Measurements from ENCODE around the gene PLPPR2. TPM values are rescaled to one million over a fixed set of nuclear protein-coding genes. Genes with fewer than 3 reads are reported as not detected.

Gene PLPPR2
- total RNA-seq, 1 donor from 2014 or later = 21.4 TPM

- peaks cover 3% of the 10 kb centered on the region for H3K4me1 Mint-ChIP-seq
- TF ChIP-seq CTCF (IDR thresholded peaks at IDR 0.05; ENCODE audit: unreplicated experiment) = no peak
- no peak overlapping the region for H3K4me3 Mint-ChIP-seq
- no peaks in the 10 kb centered on the region for H3K9me3 Mint-ChIP-seq
- no peak overlapping the region for H3K27ac Mint-ChIP-seq
- H3K36me3 Mint-ChIP-seq = peaks cover 4% of the 10 kb centered on the region
- DNase-seq (ENCODE audit: low spot score in 2 of 2, unreplicated experiment in 2 of 2) = no peak
- no peaks in the 10 kb centered on the region for H3K27me3 Mint-ChIP-seq (ENCODE audit: low read depth)
These were observed 18.1 kb downstream of the PLPPR2 start for GRCh38 chr19:11373166-11373884.

GRCh38 chr19:11373885-11374432 lies 18.7 kb downstream of the PLPPR2 start:
- Mint-ChIP-seq H3K4me3 (no peak overlapping the region), H3K9me3 (no peaks in the 10 kb centered on the region), H3K27me3 (ENCODE audit: low read depth) (no peaks in the 10 kb centered on the region), H3K27ac (no peak overlapping the region), H3K4me1 (peaks cover 3% of the 10 kb centered on the region), H3K36me3 (peaks cover 4% of the 10 kb centered on the region)
- no peak for TF ChIP-seq CTCF (IDR thresholded peaks at IDR 0.05; ENCODE audit: unreplicated experiment)
- DNase-seq (ENCODE audit: low spot score in 2 of 2, unreplicated experiment in 2 of 2) = no peak

- H3K4me1 Mint-ChIP-seq = peaks cover 3% of the 10 kb centered on the region
- peaks cover 4% of the 10 kb centered on the region for H3K36me3 Mint-ChIP-seq
- no peaks in the 10 kb centered on the region for H3K27me3 Mint-ChIP-seq (ENCODE audit: low read depth)
- TF ChIP-seq CTCF (IDR thresholded peaks at IDR 0.05; ENCODE audit: unreplicated experiment) = no peak
- peak; percentile 92 to 95 for DNase-seq (ENCODE audit: low spot score in 2 of 2, unreplicated experiment in 2 of 2)
- no peak within 1 kb of the TSS for H3K4me3 Mint-ChIP-seq
- no peaks in the 10 kb centered on the region for H3K9me3 Mint-ChIP-seq
- H3K27ac Mint-ChIP-seq = no peak within 1 kb of the TSS
These were observed 19.4 kb downstream of the PLPPR2 start, which contains the start of gene SWSAP1 for GRCh38 chr19:11374433-11375142. SWSAP1 (plus strand) TSS chr19:11374666; CDS start chr19:11374681, 15 bp downstream.

- TF ChIP-seq CTCF (IDR thresholded peaks at IDR 0.05; ENCODE audit: unreplicated experiment) = no peak
- Mint-ChIP-seq H3K36me3 (peaks cover 4% of the 10 kb centered on the region), H3K27ac (no peak overlapping the region), H3K4me3 (no peak overlapping the region), H3K4me1 (peaks cover 3% of the 10 kb centered on the region), H3K9me3 (no peaks in the 10 kb centered on the region), H3K27me3 (ENCODE audit: low read depth) (no peaks in the 10 kb centered on the region)
- DNase-seq (ENCODE audit: low spot score in 2 of 2, unreplicated experiment in 2 of 2) = peak in 1 of 2 experiments; percentile 54
These were observed 20.1 kb downstream of the PLPPR2 start for GRCh38 chr19:11375143-11375948.

- TF ChIP-seq CTCF (IDR thresholded peaks at IDR 0.05; ENCODE audit: unreplicated experiment) = no peak
- H3K36me3 Mint-ChIP-seq = no peaks in the 10 kb centered on the region
- peaks cover 10% of the 10 kb centered on the region for H3K27me3 Mint-ChIP-seq (ENCODE audit: low read depth)
- no peak for DNase-seq (ENCODE audit: low spot score in 2 of 2, unreplicated experiment in 2 of 2)
- H3K9me3 Mint-ChIP-seq = no peaks in the 10 kb centered on the region
- H3K4me3 Mint-ChIP-seq = peak overlapping the region; percentile 1
- H3K4me1 Mint-ChIP-seq = peaks cover 16% of the 10 kb centered on the region
- peak overlapping the region; percentile 61 for H3K27ac Mint-ChIP-seq
These were observed 22.0 kb downstream of the PLPPR2 start for GRCh38 chr19:11377237-11377636.
